HG03097 (cell line): Measurements from ENCODE around the gene MSH5.
"Not testable (repeated sequence)": the region's sequence is repeated elsewhere in the genome, so short reads cannot be mapped to it uniquely, and the experiment has no call there.

Experiments
- ATAC-seq: cut with Tn5 transposase; IDR thresholded peaks from one replicate; pipeline ENCODE4 v1.9.1; 2021; ENCODE audit not compliant: unreplicated experiment, low FRiP score

Gene MSH5

GRCh38 chr6:31776485-31776988 is 36.7 kb downstream of the MSH5 start:
- no peak for ATAC-seq

DNA sequence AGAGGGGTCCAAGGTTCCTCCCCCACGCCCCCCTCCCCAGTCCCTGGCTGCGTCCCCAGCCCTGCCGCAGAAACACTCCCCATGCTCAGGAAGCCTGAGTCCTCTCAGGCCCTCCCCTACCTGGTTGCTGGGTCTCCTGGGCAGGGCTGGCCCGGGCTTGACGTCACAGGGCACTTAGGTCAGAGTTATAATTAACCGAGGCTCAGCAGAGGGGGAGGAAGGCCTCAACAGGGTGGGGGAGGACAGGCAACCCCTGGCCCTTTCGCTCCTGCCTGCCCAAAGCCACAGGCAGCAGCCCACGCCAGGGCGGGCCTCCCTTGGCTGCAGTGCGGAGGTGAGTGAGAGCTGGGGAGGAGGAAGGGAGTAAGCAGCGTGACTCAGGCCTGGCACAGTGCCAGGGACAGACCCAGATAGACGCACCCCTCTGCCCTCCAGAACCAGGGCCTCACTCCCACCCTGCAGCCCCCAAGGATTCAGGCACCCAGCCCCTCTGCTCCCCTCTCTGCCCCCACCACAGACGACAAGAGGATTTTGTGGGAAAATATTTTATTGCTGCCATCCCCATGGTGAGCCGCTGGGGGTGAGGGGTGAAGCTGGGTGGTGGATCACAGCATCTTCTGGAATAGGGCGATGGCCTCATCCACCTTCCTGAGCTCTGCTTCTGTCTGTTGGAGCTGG is 37.3 kb downstream of the MSH5 start, which contains the start of gene VWA7:
VWA7 (minus strand) TSS at position 340 of the 678 bp plus-strand sequence. CDS start 549 bp downstream, outside the sequence.
- ATAC-seq, result no peak

GRCh38 chr6:31777667-31778050 is 37.9 kb downstream of the MSH5 start:
- no peak for ATAC-seq

- no peak for ATAC-seq
Observed at GRCh38 chr6:31778193-31778592, 38.4 kb downstream of the MSH5 start.

DNA sequence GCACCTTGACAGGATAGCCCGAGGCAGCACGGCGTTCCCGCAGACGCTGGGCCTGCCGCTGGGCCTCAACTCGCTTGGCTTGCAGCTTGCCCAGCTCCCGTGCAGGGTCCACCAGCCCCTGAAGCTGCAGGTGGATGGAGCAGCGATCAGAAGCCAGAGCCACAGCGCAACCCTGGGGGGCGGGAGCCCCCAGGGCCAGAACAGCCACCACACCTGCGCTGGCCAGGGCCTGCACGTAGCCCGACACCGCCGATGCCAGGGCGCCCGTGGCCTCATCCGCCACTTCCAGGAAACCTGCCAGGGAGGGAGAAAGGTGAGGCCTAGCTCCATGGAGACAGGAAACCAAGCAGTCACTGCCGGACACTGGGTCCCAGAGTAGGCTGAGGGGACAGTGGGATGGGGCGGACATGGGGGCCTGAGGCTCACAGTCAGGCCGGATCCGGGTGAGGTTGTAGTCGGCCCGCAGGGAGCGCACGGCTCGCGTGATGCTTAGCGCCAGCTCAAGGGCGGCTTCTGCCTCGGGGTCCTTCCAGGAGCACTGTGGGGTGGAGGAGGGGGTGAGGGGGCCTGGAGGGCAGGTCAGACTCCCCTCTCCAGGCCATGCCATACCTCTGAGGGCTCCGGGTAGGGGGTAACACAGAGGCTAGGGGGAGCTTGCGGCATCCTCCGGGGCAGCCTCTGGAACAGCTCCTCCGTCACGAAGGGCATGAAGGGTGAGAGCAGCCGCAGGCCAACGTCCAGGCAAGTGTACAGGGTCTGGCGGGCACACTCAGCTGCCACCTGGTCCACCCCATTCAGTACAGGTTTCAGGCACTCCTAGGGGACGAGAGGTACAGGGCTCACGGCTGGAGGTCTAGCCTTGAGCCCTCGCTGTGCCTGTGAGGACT is 39.4 kb downstream of the MSH5 start:
- no peak for ATAC-seq

DNA sequence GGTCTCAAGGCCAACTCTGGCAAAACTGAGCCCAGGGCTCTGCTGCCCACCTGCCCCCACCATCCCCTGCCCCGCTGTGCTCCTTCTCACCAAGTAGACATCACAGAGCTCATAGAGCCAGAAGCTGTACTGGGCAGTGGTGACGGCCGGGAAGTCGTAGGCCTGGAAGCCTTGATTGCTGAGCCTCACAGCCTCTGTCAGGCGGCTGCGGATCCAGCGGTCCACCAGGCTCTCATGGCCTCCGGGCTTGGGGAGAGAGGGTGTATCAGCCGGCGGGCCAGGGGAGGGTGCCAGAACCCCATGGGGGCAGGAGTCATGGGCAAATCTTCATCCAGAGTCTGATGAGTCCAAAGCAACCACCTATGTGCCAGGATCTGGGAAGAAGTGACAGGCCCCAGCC is 40.1 kb downstream of the MSH5 start:
- ATAC-seq, result no peak

DNA sequence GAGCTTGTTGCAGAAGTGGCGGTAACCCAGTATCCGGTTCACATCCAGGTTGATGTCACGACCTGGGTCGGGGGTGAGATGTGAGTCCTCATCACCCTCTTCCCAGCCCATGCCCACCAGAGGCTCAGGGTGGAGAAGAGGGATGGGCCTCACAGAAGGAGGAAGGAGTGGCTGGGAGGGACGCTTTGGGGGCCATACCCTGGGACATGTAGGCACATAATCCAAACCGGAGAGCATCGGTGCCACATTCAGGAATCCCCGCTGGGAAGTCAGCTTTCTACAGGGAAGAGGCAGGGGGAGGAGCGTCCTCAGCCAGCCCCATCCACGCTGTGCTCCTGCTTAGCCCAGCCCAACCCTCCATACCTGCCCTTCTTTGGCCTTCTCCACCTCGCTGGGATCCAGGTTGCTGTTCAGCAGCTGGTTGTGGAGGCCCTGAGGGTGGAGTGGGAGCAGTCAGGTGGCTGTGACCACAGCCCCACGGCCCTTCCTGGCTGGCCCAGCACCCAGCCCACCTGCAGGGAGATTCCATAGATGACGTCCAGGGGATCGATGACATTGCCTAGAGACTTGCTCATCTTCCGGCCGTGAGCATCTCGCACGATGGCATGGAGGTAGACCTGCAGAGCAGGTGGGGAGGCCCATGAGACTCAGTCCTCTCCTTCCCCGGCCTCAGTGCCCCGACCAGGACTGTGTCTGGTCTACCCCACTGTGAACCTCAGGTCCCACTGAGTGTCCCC is 40.9 kb downstream of the MSH5 start:
- ATAC-seq, result no peak

- ATAC-seq, result no peak
Observed at GRCh38 chr6:31781244-31782125, 41.7 kb downstream of the MSH5 start.

DNA sequence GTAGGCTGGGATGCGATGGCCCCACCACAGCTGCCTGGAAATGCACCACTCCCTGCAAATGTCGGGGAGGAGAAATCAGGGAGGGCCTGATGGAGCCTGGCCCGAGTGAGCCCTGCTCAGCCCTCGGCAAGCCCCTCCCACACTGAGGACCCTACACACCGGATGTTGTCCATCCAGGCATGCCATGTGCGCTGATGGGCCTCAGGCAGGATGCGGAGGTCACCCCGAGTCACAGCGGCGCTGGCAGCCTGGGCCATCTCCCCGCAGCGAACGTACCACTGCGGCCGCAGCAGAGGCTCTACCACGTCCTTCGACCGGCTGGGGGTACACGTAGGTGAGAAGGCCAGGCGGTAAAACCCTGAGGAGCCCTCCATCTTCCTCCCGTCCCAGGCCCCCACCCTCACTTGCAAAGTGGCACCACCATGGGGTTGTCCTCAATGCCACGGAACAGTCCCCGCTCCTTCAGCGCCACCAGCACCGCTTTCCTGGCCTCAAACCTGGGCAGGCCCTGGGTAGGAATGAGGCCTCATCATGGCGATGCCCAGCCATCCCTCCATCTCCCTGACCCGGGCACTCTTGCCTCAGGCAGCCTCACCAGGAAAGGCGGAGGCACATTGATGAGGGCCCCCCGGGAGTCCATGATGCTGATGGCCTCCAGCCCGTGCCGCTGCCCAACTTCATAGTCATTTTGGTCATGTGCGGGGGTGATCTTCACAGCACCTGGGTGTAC is 42.5 kb downstream of the MSH5 start:
- ATAC-seq, result no peak

DNA sequence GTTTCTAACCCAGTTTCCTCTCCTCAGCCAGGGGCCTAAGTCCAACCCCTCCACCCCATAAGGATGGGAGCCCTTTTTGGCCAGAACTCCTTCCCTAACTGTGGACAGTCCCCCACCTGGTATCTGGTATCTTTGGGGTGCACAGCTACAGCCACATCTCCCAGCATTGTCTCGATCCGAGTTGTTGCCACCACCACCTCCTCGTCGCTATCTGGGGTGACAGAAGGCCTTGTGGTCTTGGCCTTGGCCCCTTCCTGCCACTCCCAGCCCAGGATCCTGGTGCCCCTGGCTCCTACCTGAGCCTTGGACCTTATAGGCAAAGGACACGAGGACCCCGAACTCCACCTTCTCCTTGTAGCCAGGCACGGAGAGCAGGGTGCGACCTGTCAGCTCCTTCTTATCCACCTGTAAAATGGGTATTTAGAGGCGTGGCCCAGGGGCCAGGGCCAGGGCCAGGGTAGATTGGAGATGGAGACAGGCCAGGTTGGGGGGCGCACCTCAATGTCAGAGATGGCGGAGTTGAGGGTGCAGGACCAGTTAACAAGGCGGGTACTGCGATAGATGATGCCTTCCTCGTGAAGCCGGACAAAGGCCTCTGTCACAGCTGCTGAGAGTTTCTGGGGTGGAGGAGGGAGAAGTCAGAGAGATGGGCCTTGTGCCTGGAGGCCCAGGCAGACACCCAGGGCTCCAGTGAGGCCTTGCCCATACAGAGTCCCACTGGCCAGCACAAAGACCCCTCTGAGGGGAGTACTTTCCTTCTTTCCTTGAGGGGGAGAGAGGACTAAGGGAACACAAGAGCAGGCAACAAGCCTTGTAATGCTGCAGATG is 44.5 kb downstream of the MSH5 start:
- no peak for ATAC-seq

GRCh38 chr6:31785475-31785874 is 45.7 kb downstream of the MSH5 start:
- ATAC-seq, result no peak

GRCh38 chr6:31791324-31792089 is 51.7 kb downstream of the MSH5 start:
- ATAC-seq, result no peak

- ATAC-seq, result no peak
Observed at GRCh38 chr6:31792090-31792374, 52.2 kb downstream of the MSH5 start.

DNA sequence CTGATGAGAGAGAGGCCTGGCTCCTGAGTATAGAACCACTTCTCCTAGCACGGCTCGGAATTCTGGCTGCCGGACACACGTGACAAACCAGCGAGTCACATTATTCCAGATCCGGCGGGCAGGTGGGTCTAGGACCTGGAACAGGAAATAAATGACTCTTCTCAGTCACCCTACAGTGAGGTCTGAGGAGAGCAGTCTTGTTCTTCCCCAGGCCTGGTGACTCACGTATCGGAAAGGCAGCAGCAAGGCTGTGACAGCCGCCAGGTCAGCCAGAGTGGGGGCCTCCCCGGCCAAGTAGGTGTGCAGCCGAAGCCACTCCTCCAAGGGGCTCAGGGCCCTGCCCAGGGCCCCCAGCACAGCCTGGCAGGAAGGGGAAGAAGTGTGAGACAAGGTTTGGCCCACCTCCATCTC is 53.0 kb downstream of the MSH5 start:
- ATAC-seq, result no peak

GRCh38 chr6:31793927-31794245 is 54.1 kb downstream of the MSH5 start:
- not testable (repeated sequence) for ATAC-seq

DNA sequence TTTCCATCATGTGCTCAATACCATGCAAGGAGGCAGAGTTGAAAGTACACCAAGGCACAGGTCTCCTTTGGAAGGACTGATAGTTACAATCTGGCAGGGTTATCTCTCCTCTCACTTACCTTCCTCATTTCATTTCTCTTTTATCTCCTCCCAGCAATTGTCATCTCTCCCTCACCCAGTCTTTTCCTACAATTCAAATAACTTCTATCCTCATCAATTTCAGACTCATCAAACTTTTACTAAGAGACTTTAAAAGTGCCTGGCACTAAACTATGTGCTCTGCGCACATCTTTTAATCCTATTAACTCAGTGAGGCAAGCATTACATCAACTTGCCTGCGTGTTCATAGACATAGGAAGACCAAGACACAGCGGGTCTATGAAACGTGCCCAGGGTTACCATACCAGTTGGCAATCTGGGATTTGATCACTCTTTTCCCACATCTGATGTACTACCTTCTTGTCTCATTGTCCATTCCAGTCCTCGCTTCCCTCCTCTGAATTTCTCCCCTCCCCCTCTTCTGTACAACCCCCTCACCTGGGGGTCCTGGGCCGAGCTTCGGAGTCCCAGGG is 54.6 kb downstream of the MSH5 start:
- ATAC-seq, result no peak

GRCh38 chr6:31794866-31795615 is 55.2 kb downstream of the MSH5 start:
- ATAC-seq, result peak; percentile 13
